ENCODE measurements around the gene CEP164. TPM values are rescaled to one million over a fixed set of nuclear protein-coding genes. Genes with fewer than 3 reads are reported as not detected.

CEP164 gene
- total and polyA plus RNA-seq, 10 of the 15 experiments (the other 5 are each of a cell fraction or from before 2014, with no cell fraction given), result 4.2 to 31.2 (median 20.2) TPM

DNA sequence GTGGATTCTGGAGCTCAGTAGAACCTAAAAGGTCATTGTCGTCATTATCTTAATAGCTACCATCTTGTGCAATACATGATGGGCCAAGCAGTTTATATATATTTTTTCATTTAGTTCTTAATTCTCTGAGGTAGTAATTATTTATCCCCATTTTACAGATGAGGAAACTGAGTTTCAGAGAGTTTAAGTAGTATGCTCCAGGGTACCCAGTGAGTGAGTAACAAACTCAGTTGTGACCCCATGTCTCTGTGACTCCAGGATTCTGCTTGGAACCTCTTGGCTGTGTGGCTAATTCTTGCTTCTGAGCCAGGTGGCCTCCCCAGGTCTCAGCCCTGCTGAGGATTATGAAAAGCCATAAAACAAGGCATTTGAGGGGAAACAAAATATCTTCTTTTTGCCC lies 82.6 kb downstream of the CEP164 start:
- Histone ChIP-seq H4K20me1 (ENCODE audit: control insufficient read depth, insufficient read depth) (no peaks in the 10 kb centered on the region), H3K4me2 (ENCODE audit: control insufficient read depth, insufficient read depth) (no peak overlapping the region), H3K27ac (ENCODE audit: control insufficient read depth, insufficient read depth) (no peak overlapping the region), H2AFZ (ENCODE audit: control insufficient read depth, low read depth, low read length) (no peak overlapping the region), H3K27me3 (replicated peaks in 1 of 2; ENCODE audit: control insufficient read depth in 2 of 2, insufficient read depth in 2 of 2, low read length in 1 of 2) (no peaks in the 10 kb centered on the region), H3K79me2 (ENCODE audit: control insufficient read depth, insufficient read depth, low read length) (no peaks in the 10 kb centered on the region), H3K4me3 (no peak overlapping the region), H3K9ac (ENCODE audit: control insufficient read depth, insufficient read depth, low read length) (no peak overlapping the region), H3K9me3 (replicated peaks; ENCODE audit: control insufficient read depth, insufficient read depth, low read length) (peaks cover 1% of the 10 kb centered on the region; the same call in 1 of the 3 replicates), H3K36me3 (ENCODE audit: control insufficient read depth in 2 of 2, insufficient read depth in 2 of 2, low read length in 1 of 2) (peaks cover 0 to 5% of the 10 kb centered on the region in 2 experiments; a peak in 2 of 4 replicates), H3K4me1 (ENCODE audit: control insufficient read depth, insufficient read depth, low read length) (no peaks in the 10 kb centered on the region)
- TF ChIP-seq ZNF207 (IDR thresholded peaks at IDR 0.05; ENCODE audit: borderline replicate concordance) (no peak), RUNX3 (IDR thresholded peaks at IDR 0.05; ENCODE audit: low read length) (no peak), ZNF274 (IDR thresholded peaks at IDR 0.05; ENCODE audit: insufficient read depth, insufficient read length) (no peak), JUND (IDR thresholded peaks at IDR 0.05; ENCODE audit: low read depth, low read length) (no peak), HCFC1 (IDR thresholded peaks at IDR 0.05; ENCODE audit: low read length) (no peak), BMI1 (IDR thresholded peaks at IDR 0.05; ENCODE audit: borderline replicate concordance) (no peak), FOXM1 (IDR thresholded peaks at IDR 0.05; ENCODE audit: low read depth, low read length) (no peak), ASH2L (IDR thresholded peaks at IDR 0.05; ENCODE audit: borderline replicate concordance, low read depth) (no peak)
- TF ChIP-seq, protein P1, sequence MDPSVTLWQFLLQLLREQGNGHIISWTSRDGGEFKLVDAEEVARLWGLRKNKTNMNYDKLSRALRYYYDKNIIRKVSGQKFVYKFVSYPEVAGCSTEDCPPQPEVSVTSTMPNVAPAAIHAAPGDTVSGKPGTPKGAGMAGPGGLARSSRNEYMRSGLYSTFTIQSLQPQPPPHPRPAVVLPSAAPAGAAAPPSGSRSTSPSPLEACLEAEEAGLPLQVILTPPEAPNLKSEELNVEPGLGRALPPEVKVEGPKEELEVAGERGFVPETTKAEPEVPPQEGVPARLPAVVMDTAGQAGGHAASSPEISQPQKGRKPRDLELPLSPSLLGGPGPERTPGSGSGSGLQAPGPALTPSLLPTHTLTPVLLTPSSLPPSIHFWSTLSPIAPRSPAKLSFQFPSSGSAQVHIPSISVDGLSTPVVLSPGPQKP (IDR thresholded peaks at IDR 0.05; ENCODE audit: low read depth, low read length), result no peak
- in situ Hi-C loops (cut with MboI) (no loop called here), intact Hi-C loops (cut with micrococcal nuclease; ENCODE audit: unreplicated experiment) (no loop called here)
- no peak for DNase-seq (ENCODE audit: low read depth, low spot score)
- ChIA-PET RAD21 (ENCODE audit: unreplicated experiment) (no interaction called here), SMC1A (ENCODE audit: uncharacterized antibody, unreplicated experiment) (no interaction called here), POLR2A (no interaction called here), CTCF (no interaction called here)
- no TSS peak for BruUV-seq (replicated peaks)
- no peak for ATAC-seq
- 100% methylated on average over 1 of the region's 1 CpG for WGBS (ENCODE audit: insufficient coverage, insufficient replicate concordance, low lambda C conversion rate, missing lambda C conversion rate)
- no peak for FAIRE-seq

Data from GM12878 (cell line).